GM23248 (cell line): ENCODE results near the gene RCAN1. TPM values are rescaled to one million over a fixed set of nuclear protein-coding genes. Genes with fewer than 3 reads are reported as not detected.

Experiments used
- DNase-seq: peaks from one replicate; pipeline ENCODE4 v3.0.0-alpha.2; 2015
- H2AFZ ChIP-seq: fragments of 200-600 bp; sonication (generic); 2 replicates; pipeline ENCODE4 v1.6.1; 2016; ENCODE audit warnings: antibody characterized with exemption
- H3F3A ChIP-seq: fragments of 200-600 bp; sonication (generic); 2 replicates; pipeline ENCODE4 v1.6.1; 2016; ENCODE audit warnings: mild to moderate bottlenecking, antibody characterized with exemption, mixed run types; ENCODE audit not compliant: insufficient read depth
- H3K27ac ChIP-seq: fragments of 200-600 bp; sonication (generic); 2 replicates; pipeline ENCODE4 v1.5.1; 2016; ENCODE audit warnings: mild to moderate bottlenecking
- H3K27me3 ChIP-seq: fragments of 200-600 bp; sonication (generic); replicated peaks from 2 replicates; pipeline ENCODE4 v1.6.1; 2016; ENCODE audit warnings: mild to moderate bottlenecking; ENCODE audit not compliant: insufficient read depth
- H3K36me3 ChIP-seq: fragments of 200-600 bp; sonication (generic); 2 replicates; pipeline ENCODE4 v1.6.1; 2016; ENCODE audit warnings: low read depth, mild to moderate bottlenecking
- H3K4me1 ChIP-seq: fragments of 200-600 bp; sonication (generic); 2 replicates; pipeline ENCODE4 v1.6.1; 2016; ENCODE audit warnings: mild to moderate bottlenecking; ENCODE audit not compliant: insufficient read depth
- H3K4me2 ChIP-seq: fragments of 200-600 bp; sonication (generic); one replicate; pipeline ENCODE4 v1.6.1; 2016; ENCODE audit warnings: mild to moderate bottlenecking; ENCODE audit not compliant: unreplicated experiment
- H3K4me3 ChIP-seq: fragments of 200-600 bp; sonication (generic); 2 replicates; pipeline ENCODE4 v1.5.1; 2016; ENCODE audit warnings: mild to moderate bottlenecking
- H3K79me2 ChIP-seq: fragments of 200-600 bp; sonication (generic); 2 replicates; pipeline ENCODE4 v1.6.1; 2016; ENCODE audit warnings: mild to moderate bottlenecking; ENCODE audit not compliant: insufficient read depth
- H3K9ac ChIP-seq: fragments of 200-600 bp; sonication (generic); 2 replicates; pipeline ENCODE4 v1.6.1; 2016; ENCODE audit warnings: mild to moderate bottlenecking
- H3K9me2 ChIP-seq: fragments of 200-600 bp; sonication (generic); 2 replicates; pipeline ENCODE4 v1.6.1; 2016; ENCODE audit warnings: mixed run types, mild to moderate bottlenecking, moderate library complexity; ENCODE audit not compliant: insufficient read depth
- H3K9me3 ChIP-seq: fragments of 200-600 bp; sonication (generic); one replicate; pipeline ENCODE4 v1.6.1; 2017; ENCODE audit warnings: low read depth
- H4K20me1 ChIP-seq: fragments of 200-600 bp; sonication (generic); 2 replicates; pipeline ENCODE4 v1.6.0; 2016; ENCODE audit not compliant: insufficient read depth
- EZH2 ChIP-seq: fragments of 200-600 bp; sonication (generic); IDR thresholded peaks from 2 replicates; pipeline ENCODE4 v1.6.1; 2018; ENCODE audit warnings: antibody characterized with exemption, mild to moderate bottlenecking; ENCODE audit not compliant: insufficient read depth, poor library complexity, severe bottlenecking
- EZH2phosphoT487 ChIP-seq: fragments of 200-600 bp; sonication (generic); IDR thresholded peaks from 2 replicates; pipeline ENCODE4 v1.6.1; 2018; ENCODE audit warnings: antibody characterized with exemption, moderate library complexity, mild to moderate bottlenecking, low read depth; ENCODE audit not compliant: insufficient read depth
- WGBS, 2 experiments: methylation state at CpG; one replicate each; pipeline ENCODE4 v1.1.6; 2015 to 2017; ENCODE audit warnings: low lambda C conversion rate in 2 of 2, low coverage in 1 of 2; ENCODE audit errors: missing lambda C conversion rate in 2 of 2; 5-methylcytosine and 5-hydroxymethylcytosine counted together
- in situ Hi-C: fragments of 300-500 bp; cut with MboI; formaldehyde crosslinking; loops from 2 replicates; pipeline ENCODE4 v1.15.0; 2020
- polyA plus RNA-seq: library from polyadenylated mRNA; unstranded; fragments of >200 nt; fragmentation: Nextera tagmentation; extraction: Ambion mirVana; gene quantifications from 2 replicates; pipeline ENCODE4 v1.2.1, GENCODE V29; 2016
- total RNA-seq: library from RNA; depleted of rRNA; stranded (reverse); fragments of >200 nt; shearing (Covaris generic); gene quantifications from 2 replicates; pipeline ENCODE4 v1.2.3, GENCODE V29; 2014

The RCAN1 gene
- total and polyA plus RNA-seq, 2 experiments from 2014 or later: 65.9 to 76.3 TPM

DNA sequence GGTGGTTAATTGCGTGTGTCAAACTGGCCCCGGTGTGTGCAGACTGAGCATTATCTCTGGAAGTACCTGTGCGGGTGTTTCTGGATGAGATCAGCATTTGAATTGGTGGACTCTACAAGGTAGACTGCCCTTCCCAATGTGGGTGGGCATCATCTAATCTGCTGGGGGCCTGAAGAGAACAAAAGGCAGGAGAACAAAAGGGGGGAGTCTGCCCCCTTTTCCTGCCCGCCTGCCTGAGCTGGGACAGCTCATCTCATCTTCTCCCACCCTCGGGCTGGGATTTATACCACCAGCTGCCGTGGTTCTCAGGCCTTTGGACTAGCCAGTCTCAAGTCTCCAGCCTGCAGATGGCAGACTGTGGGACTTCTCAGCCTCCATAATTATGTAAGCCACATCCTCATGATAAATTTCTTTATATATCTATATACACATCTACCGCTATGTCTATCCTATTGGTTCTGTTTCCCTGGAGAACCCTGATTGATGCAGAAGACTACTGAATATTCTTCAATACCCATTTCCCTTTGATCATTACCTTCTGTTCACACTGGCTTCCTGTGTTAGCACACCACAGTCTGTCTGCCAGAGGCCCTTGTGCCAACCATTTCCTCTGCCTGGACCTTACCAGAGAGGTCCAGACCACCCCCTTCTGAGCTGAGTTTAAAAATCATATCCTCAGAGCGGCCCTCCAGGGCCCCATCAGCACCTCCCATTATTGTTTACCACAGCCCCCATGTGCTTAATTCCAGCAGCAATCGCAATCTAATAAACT, 25.2 kb downstream of the RCAN1 start:
- no peaks in the 10 kb centered on the region for H3F3A ChIP-seq
- TF ChIP-seq EZH2phosphoT487 (no peak), EZH2 (no peak)
- in situ Hi-C loops: loop anchor here (10.0 kb wide), 1 partner anchor 55 kb away; no protein-coding TSS in a partner anchor
- H3K36me3 ChIP-seq: no peaks in the 10 kb centered on the region
- no peaks in the 10 kb centered on the region for H3K9me3 ChIP-seq
- H3K9me2 ChIP-seq: no peaks in the 10 kb centered on the region
- no peak overlapping the region for H3K4me2 ChIP-seq
- no peak overlapping the region for H3K4me3 ChIP-seq
- H3K79me2 ChIP-seq: no peaks in the 10 kb centered on the region
- H2AFZ ChIP-seq: no peak overlapping the region
- H3K4me1 ChIP-seq: peaks cover 9% of the 10 kb centered on the region
- no peaks in the 10 kb centered on the region for H3K27me3 ChIP-seq
- no peak overlapping the region for H3K9ac ChIP-seq
- H3K27ac ChIP-seq: no peak overlapping the region
- 84 to 87% methylated on average over 9 of the region's 9 CpGs for WGBS, 2 experiments
- H4K20me1 ChIP-seq: no peaks in the 10 kb centered on the region
- DNase-seq: no peak

DNA sequence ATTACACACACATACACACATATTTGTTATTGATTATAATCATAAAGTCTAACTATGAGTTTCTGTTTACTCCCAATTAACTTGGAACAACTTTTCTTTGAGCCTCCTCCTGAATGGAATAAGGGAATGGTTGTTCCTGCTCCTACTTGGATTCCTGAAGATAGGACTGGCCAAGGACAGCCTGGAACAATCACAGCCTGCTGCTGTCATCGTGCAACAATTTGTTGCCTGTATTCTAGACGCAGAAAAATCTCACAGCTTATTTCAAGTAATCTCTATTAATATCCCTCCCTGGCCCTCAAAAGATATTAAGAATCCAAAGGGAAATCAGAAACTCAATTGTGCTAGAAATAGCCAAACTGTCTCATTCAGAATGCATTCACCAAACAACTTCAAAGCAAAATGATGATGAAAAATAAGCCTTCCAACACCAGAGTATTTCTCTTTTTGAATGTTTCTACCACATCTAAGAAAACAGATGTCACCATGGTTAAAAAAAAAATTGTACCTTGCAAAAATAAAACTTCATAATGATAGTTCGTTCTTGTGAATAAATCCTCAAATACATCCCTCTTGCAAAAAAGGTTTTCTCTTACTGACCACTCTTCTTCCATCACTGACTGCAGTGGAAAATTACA, 30.9 kb downstream of the RCAN1 start:
- DNase-seq: peak; percentile 42
- no peak overlapping the region for H3K4me3 ChIP-seq

DNA sequence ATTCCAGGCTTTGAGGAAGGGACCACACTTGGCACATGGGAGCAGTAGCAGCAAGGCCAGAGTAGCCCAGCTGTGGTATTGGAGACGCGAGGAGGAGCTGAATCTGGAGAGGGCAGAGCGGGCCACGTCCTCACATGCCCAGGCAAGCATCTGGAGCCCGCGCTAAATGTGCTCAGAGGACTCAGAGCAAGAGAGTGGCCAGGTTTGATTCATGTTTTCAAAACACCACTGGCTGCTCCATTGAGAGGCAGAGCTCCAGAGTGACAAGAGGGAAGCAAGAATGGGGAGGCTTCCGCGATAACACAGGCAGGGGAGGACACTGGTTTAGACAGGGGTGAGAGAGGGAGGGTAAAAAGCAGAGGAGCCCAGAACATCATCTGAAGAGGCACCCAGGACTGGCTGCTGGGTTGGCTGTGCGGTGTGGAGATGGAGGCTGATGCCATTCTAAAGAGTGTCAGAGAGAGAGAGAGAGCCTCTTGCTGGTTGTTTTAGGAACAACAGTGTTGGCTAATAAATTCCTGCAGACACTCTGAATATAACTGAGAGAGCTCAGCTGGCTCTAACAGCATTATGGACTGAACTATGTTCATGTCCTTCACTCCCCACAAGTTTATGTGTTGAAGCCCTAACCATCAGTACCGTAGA, 32.3 kb downstream of the RCAN1 start:
- H4K20me1 ChIP-seq: no peaks in the 10 kb centered on the region
- H2AFZ ChIP-seq: peak overlapping the region; percentile 67
- H3K79me2 ChIP-seq: no peaks in the 10 kb centered on the region
- H3K4me3 ChIP-seq: no peak overlapping the region
- H3F3A ChIP-seq: peaks cover 8% of the 10 kb centered on the region
- H3K27ac ChIP-seq: peak overlapping the region; percentile 3; the same call in 1 of the 2 replicates
- TF ChIP-seq EZH2 (no peak), EZH2phosphoT487 (no peak)
- H3K9me3 ChIP-seq: no peaks in the 10 kb centered on the region
- H3K27me3 ChIP-seq: no peaks in the 10 kb centered on the region
- DNase-seq: peak; percentile 85
- 23 to 27% methylated on average over 10 of the region's 10 CpGs for WGBS, 2 experiments
- H3K9me2 ChIP-seq: no peaks in the 10 kb centered on the region
- peaks cover 29% of the 10 kb centered on the region for H3K4me1 ChIP-seq
- H3K36me3 ChIP-seq: no peaks in the 10 kb centered on the region
- H3K9ac ChIP-seq: peak overlapping the region; percentile 17
- in situ Hi-C loops: loop anchor here (10.0 kb wide), 1 partner anchor 62 kb away; no protein-coding TSS in a partner anchor
- H3K4me2 ChIP-seq: no peak overlapping the region

More for the DNA sequence above, 30.9 kb downstream of the RCAN1 start:
- Histone ChIP-seq H3K79me2 (no peaks in the 10 kb centered on the region), H3K4me1 (peaks cover 27% of the 10 kb centered on the region), H4K20me1 (no peaks in the 10 kb centered on the region), H3K9me2 (no peaks in the 10 kb centered on the region), H2AFZ (peak overlapping the region; percentile 53), H3K9ac (no peak overlapping the region), H3K27ac (no peak overlapping the region), H3F3A (peaks cover 8% of the 10 kb centered on the region), H3K4me2 (no peak overlapping the region), H3K36me3 (no peaks in the 10 kb centered on the region), H3K9me3 (no peaks in the 10 kb centered on the region), H3K27me3 (no peaks in the 10 kb centered on the region)
- in situ Hi-C loops: loop anchor here (10.0 kb wide), 1 partner anchor 61 kb away; no protein-coding TSS in a partner anchor
- no peak for TF ChIP-seq EZH2
- no peak for TF ChIP-seq EZH2phosphoT487
- WGBS, 2 experiments: 9 to 19% methylated on average over 3 of the region's 3 CpGs

DNA sequence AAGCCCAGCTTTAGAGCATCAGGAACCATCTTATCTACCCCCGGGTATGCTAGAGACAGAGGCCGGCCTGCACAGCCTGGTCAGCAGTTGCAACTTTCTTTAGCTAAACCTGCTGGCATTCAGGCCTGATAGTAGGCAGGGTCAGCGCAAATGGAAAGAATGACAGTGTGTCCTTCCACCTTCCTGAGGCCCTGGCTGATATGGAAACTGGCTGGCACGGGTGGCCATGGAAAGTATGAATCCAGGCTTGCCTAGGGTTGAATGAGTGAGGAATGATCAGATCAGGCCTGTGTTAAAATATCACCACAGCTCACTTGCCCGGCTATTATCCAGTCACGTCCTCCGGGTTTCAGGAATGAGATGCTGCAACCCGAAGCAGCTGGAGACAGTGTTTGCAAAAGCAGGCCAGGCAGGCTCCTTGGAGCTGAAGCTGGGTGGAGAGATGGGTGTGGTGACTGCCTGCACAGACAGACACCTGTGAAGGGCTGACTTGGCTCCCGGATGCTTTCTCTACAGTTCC, 34.7 kb downstream of the RCAN1 start:
- Histone ChIP-seq H3K9me3 (no peaks in the 10 kb centered on the region), H3K79me2 (no peaks in the 10 kb centered on the region), H3K4me2 (peak overlapping the region; percentile 8), H2AFZ (no peak overlapping the region), H3K27ac (peak overlapping the region; percentile 71), H3K4me1 (peaks cover 42% of the 10 kb centered on the region), H3K4me3 (no peak overlapping the region), H3K27me3 (no peaks in the 10 kb centered on the region), H3F3A (peaks cover 8% of the 10 kb centered on the region), H3K36me3 (no peaks in the 10 kb centered on the region), H3K9me2 (no peaks in the 10 kb centered on the region), H3K9ac (peak overlapping the region; percentile 5; the same call in 1 of the 2 replicates), H4K20me1 (no peaks in the 10 kb centered on the region)
- in situ Hi-C loops: loop anchor here (10.0 kb wide), 1 partner anchor 65 kb away; no protein-coding TSS in a partner anchor
- peak; percentile 47 for DNase-seq
- 78 to 79% methylated on average over 9 of the region's 9 CpGs for WGBS, 2 experiments
- TF ChIP-seq EZH2 (no peak), EZH2phosphoT487 (no peak)
